GM12874 (cell line): ENCODE data around the gene RAD9A.
A peak's percentile ranks its signal among the peaks of the same experiment; 100 is the strongest.

ENCODE experiments used
- CTCF ChIP-seq: IDR thresholded peaks from 2 replicates; pipeline ENCODE4 v1.5.1; 2011; ENCODE audit warnings: low read depth, mild to moderate bottlenecking, control low read depth, low read length, moderate library complexity; ENCODE audit not compliant: insufficient read depth

The RAD9A gene

GRCh38 chr11:67369801-67370284 is 21.9 kb upstream of the RAD9A start:
- TF ChIP-seq CTCF, result no peak

GRCh38 chr11:67370351-67371076 is 21.3 kb upstream of the RAD9A start:
- TF ChIP-seq CTCF, result no peak

GRCh38 chr11:67371189-67371910 is 20.4 kb upstream of the RAD9A start:
- TF ChIP-seq CTCF, result peak; percentile 64

- TF ChIP-seq CTCF, result no peak
These were observed 19.9 kb upstream of the RAD9A start for GRCh38 chr11:67371911-67372320.

- no peak for TF ChIP-seq CTCF
These were observed 19.3 kb upstream of the RAD9A start for GRCh38 chr11:67372321-67372992.

GRCh38 chr11:67372993-67373647 is 18.7 kb upstream of the RAD9A start, which contains the start of gene CLCF1:
Gene CLCF1 (minus strand): TSS chr11:67373598. CDS start chr11:67373539, 59 bp downstream.
- no peak for TF ChIP-seq CTCF
